Measurements from ENCODE around the gene PLA2G2A.
"Not testable (repeated sequence)": the region's sequence is repeated elsewhere in the genome, so short reads cannot be mapped to it uniquely, and the experiment has no call there.

PLA2G2A gene

DNA sequence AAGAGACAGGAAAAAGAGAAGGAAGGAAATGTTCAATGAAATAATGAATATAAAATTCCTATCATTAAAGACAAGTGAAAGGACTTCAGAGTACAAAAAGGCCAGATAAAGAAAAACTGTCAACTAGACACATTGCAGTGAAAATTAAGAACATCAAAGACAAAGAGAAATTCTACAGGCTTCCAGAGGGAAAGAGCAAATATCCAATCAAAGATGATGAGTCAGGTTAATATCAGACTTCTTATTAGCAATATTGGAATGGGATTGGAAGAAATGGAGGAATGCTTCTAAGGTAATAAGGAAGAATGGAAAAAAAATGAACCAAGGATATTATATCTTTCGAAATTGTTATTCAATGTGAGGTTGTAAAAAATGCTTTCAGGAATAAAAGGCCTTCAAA lies 7.8 kb downstream of the PLA2G2A start:
- DNase-seq = no peak

DNA sequence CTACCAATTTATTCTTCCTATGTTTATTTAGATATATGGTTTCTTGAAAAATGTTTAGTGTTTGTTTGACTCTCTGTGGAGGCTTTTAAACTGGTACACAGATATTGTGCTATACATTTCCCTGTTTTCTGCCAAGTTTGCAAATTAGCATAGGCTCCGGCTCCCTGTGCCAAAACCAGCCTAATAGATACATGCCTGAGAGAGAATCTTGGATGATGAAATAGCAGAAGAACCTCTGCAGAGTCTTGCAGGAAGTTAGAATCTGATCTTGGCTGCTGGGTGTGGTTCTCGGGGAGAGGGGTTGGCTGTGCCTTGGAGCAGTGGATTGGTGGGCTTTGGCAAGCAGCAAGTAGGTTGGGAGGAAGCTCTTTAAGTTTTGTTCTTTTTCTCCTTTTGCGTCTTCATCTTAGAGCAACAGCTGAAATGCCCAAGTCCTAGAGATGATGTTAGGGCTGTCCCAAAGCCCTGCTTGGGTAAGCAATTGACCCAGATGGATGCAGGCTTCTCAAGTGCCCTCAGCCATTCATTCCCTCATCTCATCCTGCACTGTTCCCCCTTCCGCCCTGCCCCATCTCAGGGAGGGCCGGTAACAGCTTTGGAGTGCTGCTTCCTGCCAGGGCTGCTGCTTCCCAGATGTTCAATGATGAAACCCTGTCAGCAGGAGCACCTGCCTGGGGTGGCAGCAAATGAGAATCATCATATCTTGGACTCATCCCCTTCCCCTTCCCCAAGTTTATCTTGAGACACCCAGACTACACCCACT lies 9.3 kb downstream of the PLA2G2A start:
- DNase-seq = no peak

DNA sequence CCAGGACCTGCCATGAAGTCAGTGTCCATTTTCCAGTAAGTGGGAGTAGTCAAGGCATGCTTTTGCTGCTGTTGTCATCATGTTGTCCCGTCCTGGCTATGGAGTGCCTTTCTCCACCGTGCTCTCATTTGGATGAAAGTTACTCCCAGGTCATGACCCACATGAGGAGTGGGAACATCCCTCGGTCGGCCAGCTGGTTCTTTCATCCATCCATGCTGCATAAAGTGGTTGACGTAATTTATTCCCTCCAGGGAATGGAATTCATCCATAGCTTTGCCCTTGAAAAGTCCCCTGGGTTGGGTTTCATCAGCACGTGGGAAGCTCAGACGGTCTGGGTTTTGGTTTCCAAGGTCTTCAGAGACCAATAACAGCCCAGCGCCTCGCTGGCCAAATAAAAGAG lies 11.6 kb downstream of the PLA2G2A start:
- no peak for DNase-seq

DNA sequence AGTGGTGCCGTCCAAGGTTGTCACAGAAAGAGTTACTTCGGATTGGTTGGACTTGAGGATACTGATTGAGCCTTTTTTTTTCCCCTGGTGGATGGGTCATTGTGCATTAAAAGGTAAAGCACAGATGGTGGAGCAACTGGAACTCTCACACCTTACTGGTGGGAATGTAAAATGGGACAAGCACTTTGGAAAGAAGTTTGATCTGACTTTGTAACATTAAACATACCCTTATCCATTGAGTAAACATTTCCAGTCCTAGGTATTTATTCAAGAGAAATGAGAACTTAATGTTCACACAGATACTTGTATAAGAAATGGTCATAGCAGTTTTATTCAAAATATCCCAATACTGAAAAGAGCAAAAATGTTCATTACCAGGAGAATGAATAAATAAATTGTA lies 14.9 kb downstream of the PLA2G2A start:
- no peak for DNase-seq

DNA sequence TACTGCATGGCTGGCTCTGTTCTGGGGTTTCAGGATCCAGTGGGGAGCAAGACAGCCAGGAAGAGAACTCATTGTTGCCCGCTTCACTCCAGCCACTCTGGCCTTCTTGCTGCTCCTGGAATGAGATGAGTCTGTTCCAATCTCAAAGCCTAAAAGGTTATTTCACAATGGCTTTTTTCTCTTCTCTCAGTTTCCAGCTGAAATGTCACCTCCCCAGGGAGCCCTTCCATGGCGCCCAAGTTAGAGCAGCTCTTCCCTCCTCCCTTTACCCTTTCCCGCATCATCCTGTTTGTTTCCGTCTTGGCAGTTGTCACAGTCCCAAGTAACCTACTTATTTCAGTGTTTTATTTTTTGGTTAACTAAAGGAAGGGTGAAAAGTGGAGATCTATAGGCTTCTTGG lies 15.8 kb downstream of the PLA2G2A start:
- DNase-seq = no peak

DNA sequence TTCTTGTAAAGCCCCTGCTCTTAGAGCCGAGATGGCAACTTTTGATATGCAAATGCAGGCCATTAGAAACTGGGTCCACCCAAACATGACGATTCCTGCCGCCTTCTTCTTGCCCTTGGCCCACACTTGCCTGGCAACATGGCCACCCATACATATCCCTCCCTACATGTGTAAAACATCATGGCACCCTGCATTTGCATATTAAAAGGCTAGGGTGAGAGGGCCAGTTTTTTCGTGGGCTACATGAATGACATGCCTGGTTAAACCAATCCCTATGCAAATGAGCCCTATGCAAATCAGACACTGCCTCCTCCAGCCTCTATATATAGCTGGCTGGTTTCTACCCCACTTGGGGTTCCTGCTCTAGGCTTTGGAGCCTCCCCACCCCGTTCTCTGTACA lies 18.8 kb downstream of the PLA2G2A start:
- DNase-seq = no peak

DNA sequence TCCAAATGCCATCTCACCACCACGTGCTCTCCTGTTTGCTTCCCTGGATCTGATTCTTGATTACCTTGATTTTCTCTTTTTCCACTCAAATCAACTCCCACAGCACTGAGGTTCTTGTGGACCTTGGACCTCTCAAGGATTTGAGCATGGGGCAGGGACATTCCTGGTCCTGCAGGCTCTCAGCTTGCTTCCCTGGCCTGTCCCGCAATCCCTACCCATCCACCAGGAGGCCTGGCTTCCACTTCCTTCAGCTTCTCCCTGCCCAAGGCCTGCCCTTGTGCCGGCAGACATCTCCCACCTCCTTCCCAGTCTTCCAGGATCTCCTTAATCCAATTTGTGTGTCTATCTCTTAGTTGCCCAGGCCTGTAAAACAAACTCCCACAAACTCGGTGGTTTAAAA lies 21.6 kb downstream of the PLA2G2A start:
- no peak for DNase-seq

DNA sequence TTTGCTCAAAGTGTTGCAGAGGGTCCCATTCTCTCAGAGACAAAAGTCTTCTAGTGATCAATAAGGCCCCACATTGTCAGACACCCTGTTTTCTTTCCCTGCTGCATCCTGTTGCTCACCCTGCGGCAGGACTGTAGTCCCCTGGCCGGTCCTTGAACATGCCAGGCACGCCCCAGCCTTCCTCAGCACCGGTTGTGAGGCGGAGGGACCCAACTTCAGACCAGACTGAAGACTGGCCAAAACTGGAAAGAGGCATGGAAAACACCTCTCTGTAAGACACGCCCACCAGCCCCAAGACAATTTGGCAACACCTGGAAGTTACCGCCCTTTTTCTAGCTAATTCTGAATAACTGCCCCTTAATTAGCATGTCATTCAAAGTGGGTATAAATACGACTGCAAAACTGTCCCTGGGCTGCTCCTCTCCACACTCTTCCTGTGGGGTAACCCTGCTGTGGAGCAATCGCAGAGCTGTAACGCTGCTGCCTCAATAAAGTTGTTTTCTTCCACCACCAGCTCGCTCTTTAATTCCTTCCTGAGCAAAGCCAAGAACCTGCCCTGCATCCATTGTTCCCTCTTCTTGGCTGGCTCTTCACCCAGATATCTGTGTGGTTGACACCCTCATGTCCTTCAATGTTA lies 23.8 kb downstream of the PLA2G2A start:
- DNase-seq = no peak

DNA sequence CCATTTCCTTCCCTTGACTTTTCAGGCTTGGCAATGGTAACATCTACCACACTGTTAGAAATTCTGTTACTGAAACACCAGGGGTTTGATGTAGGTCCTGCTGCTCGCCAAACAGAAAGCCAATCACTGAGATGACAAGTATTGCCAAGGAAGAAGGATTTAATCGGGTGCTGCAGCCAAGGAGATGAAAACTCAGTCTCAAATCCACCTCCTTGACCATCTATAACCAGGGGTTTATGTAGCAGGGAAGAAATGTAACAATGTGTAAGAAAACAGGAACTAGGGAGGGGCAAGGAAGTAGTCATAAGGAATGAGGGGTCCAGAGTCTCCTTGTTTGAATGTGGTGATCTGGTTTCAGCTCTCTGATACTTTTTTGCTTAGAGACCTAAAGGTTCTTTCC lies 25.4 kb downstream of the PLA2G2A start:
- DNase-seq = no peak

DNA sequence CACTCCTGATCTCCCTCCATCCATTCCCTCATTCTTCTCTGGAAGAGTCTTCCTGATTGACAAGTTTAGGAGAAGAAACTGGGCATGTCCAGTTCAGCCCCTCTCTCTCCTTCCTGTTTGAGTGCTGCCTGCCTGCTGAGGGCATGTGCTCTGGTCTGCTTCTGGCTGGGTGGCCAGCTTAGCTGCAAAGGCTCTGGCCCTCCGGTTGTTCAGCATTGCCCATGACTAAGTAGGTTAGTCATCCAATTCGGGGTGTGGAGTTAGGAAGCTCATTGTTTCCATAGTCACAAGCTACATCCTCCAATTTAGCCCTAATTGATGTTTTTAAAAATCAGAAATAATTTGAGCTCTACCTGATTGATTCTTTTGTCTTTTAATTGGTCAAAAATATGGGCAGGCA lies 30.4 kb downstream of the PLA2G2A start:
- no peak for DNase-seq

DNA sequence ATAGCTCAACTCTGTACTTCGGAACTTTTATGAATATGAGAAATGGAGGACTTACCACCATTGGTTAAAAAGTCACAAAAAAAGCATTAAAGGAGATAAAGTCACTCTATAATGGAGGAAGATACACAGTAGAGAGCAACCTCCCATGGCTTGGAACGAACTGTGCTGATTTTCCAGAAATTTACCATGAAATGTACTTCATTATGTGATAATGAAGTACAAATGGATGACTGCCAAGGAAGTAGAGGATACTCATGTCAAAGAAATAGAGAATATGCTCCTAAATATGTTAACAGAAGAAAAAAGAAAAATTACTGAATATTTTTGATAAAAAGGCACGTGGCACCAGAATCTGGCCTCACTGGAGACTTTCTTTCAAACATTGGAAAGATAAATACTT lies 32.4 kb downstream of the PLA2G2A start:
- DNase-seq = no peak

DNA sequence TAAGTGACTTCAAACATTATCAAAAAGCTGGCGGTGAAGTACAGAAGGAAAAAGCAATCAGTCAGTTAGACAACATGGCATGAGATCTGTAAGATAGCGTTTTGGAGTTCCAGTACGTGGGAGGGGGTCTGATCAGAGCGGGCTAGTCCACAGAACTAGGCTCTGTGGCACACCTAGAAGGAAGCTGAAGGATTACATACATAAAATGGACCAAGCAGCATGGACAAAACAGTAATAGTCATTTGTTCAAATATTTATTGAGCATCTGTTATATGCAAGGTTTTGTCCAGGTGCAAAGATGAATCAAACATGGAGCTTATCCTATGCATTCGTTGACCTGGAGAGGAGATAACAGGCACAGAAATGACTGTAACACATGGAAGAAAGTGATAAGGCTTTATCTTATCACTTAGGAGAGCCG lies 33.1 kb downstream of the PLA2G2A start:
- no peak for DNase-seq

DNA sequence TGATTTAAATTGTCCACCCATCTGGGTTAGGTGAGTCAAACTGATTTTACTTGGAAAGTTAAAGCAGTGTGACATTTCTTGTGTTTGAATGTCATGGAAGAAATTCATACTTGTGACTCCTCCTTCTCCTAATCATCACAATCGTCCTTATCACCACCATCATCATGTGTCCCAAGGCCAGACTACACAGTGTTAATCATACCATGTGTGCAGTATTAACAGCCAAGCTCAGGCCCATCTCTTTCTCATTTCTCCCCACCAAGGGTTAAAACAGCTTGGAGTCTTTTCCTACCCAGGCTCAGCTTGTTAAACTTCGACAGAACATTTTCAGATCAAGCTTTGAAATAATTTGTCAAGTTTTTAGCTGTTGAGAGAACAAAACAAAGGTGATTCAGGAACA lies 33.5 kb downstream of the PLA2G2A start:
- no peak for DNase-seq

DNA sequence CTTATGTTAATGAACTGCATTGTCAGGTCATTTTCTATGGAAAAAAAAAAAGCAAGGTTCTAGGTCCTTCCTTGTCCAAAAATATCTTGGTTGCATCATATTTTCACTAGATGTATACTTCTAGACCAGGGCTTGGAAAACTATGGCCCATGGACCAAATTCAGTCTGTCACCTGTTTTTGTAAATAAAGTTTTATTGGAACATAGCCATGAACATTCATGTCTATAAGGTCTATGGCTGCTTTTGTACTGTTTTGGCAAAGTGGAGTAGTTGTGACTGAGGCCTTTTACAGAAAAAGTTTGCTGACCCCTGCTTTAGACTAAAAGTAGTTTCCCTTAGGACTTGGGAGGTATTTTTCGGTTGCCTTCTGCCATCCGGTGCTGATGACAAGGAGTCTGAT lies 36.8 kb downstream of the PLA2G2A start:
- DNase-seq = no peak

DNA sequence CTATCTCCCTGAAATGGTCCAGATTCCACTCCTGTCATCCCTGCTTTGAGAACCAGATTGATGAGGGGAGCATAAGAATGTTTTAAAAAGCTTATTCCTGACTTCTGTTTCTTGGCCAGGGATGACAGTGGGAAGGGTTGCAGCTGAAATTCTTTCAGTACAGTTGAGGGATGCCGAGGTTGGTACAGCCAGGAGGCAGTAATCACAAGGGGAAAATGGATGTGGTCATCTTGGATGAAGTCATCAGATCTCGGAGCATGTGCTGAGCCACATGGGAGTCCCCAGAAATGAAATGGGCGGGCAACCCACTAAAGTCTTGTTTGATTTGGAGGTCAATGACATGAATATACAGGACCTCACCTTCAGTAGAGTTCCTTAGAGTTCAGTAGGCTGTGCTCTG lies 37.3 kb downstream of the PLA2G2A start:
- no peak for DNase-seq

DNA sequence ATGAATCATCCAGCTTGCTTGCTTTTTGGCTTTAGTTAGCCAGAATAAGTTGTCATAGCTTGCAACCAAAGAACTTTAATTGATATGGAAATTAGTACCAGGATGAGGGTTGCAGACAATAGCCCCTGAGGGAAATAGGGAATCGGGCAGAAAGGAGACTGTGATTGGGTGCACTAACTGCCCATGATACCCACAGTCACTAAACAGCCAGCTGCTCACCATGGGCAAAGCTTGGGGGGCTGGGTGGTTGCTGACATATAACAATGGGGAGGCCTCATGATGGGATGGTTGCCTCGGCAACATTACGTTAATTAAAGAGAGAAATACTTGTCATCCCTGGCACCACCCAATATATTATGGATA lies 38.2 kb downstream of the PLA2G2A start:
- DNase-seq = no peak

DNA sequence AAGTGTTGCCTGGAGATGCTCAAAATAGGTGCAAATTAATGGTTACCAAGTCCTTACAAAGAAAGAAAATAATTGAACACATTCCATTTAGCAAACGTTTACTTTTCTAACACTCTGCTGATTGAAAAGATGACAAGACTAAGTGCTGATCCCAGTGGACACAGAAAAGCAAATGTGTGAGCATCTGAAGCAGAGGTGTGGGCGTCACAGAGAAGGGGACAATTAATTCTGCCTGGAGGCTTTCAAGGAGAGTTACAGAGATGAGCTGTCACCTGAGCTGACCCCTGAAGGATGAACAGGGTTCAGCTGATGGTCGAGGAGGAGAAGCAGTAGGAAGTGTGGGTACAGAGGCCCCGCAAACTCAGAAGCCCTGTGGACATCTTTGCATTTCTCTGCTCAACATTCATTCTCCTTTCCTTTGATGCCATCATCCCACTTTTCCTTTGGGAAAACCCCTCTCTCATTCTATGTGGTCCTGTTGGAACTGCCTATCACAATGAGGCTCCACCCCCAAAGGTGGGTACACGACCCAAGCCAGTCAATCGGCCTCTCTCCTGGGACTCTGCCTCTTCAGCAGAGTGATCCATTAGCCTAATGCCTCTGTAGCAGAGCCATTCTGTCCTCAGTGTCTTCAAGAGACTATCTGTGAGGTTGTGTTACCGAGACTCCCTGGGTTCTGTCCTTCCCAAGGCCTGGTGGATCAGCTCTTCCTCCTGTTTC lies 38.8 kb downstream of the PLA2G2A start:
- no peak for DNase-seq

DNA sequence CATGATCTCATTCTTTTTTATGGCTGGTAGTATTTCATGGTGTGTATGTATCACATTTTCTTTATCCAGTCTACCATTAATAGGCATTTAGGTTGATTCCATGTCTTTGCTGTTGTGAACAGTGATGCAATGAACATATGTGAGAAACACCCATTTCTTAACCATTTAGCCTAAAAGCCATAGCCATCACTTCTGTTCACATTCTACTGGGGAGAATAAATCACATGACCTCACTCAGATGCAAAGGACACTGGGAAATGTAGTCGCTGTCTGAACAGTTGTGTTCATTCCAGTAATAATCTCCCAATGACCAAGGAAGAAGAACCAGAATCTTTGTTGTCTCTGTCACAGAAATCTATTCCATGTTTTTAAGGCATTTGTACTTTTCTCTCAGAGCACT lies 40.9 kb downstream of the PLA2G2A start:
- DNase-seq = no peak

DNA sequence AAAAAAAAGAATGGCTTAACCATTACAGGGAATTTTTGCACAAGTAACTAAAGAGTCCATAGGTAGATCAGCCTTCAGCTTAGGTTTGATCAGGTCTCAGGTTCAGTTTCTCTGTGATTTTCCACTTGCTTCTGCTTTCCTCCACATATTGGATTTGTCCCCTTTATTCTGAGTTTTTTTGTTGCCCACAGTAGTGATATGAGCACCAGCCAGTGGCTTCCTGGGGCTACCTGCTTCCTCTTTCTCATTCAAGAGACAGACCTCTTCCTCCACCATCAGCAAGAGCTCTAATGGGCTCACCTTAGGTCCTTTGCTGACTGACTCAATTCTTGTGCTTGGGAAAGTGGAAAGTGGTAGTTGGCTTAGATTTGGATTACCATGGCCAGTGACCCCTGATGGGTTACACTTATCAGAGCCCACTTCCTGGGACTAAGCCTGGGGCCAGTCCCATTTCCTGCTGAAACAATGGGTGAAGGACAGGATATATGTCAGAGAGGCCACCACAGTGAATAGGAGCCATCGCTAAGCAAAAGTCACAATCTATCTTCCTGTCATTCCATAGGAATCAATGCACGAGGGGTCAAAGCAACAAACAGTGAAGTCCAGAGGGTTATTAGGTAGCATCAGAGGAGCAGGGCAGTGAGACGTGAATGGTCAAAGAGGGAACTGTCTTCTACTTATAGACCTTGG lies 43.2 kb downstream of the PLA2G2A start:
- no peak for DNase-seq

DNA sequence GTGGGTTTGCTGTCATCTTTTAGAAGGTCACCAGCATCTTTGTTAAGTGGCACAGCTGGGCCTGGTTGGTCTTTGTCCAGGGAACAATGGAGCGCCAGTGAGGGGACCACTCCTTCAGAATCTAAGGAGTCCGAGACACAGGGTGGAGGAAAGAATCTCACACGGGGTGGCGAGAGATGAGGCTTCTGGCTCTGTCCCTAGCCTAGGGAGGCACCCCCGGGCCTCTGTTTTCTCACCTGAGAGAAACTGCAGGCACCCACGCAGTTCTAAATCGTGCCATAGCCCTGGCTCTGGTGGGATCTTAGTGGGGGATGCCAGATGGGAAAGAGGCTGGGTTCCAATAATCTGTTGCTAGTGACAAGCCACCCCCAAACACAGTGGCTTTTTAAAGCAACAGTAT lies 45.1 kb downstream of the PLA2G2A start:
- DNase-seq = no peak

DNA sequence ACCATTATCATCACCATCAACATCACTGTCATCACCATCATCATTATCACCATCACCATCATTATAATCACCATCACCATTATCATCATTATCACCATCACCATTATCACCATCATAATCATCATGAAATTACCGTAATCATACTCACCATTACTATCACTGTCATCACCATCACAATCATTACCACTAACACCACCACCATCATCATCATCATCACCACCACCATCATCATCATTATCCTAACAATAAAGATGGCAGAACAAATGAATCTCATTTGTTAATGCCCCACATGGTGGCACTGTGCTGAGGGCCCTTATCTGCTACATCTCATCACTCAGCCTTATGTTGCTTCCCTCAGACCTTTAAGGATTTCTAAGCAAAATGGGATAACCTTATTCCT lies 46.6 kb downstream of the PLA2G2A start:
- DNase-seq = no peak

DNA sequence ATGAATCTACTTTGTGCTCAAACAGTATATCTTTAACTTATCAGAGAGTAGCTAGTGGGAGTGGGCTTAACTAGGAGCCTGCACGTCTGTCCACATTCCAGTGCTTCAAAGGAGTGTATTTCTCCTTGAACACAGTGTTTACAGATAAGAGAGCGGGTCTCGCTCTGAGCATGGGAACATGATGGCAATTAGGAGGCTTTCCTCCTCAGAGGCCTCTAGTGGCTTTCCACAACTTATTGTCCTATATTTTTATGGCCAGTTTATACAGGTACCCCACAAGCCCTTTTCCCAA lies 52.3 kb downstream of the PLA2G2A start:
- DNase-seq = not testable (repeated sequence)

DNA sequence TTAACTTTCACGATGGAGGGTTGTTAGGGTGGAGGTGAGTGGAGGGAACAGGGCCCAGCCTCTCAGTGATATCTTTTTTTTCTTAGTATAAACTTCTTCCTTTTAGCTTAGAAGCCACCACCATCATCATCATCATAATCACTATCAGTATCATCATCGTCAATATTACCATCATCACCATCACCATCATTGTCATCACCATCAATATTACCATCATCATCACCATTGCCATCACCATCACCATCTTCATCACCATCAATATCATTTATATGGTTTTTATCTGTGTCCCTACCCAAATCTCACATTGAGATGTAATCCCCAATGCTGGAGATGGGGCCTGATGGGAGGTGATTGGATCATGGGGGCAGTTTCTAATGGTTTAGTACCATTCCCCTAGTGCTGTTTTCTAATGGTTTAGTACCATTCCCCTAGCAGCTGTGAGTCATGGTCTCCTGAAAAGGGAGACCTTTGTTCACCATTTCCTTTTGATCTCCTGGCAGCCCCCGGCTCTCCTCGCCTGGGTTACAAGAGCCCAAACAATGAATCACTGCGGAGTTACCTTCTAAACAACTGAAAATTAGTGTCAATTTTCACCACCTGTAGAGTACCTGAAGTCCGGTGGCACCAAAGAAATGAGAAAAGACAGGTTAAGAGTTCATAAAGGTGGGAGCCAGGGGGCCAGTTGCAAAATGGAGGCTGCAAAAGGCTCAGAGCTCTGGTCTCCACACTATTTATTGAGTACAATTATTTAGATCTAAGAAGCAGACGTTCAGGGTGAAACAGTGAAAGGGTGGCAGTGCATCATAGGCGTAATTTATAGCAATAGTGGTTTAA lies 52.9 kb downstream of the PLA2G2A start:
- DNase-seq = no peak
